ENCODE data around the gene OTC.

Gene OTC

DNA sequence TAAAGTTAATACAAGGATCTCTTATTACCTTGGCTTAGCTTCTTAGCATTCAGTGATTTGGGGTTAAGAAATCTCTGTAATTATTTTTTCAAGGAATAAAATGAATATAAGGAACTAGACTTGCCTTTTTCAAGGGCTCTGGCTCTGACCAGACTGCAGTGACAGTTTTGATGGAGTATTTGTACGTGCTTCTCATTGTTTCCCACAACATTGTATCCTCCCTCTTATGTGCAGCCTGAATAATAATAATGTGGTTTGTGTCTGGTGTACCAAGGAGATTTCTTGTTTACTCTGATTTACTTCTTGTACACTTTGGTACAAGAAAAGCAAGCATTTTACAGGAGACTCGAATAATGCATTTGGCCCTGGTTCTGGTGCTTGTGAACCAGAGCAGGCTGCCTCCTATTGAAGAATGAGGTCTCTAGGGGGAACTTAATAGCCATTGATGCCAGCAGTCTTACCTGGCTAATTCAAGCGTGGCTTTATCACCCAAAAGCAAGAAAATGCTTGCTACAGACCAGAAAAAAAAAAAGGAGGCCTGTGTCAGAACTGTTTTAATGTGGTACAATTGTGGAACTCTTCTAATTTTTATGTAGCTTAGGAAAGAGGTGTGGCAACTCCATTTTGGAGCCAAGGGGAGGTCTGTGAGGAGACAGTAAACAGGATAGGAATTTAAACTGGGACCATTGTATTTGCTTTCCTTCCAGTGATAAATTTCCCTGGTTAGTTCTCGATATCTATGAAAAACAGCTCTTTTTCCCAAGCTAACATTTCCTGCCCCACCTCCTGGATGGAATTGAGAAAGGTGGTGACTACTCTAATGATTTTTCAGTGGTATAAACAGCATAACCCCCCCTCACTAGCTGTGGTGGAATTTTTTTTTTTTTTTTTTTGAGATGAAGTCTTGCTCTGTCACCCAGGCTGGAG is 5.6 kb downstream of the OTC start:
- DNase-seq, result no peak

DNA sequence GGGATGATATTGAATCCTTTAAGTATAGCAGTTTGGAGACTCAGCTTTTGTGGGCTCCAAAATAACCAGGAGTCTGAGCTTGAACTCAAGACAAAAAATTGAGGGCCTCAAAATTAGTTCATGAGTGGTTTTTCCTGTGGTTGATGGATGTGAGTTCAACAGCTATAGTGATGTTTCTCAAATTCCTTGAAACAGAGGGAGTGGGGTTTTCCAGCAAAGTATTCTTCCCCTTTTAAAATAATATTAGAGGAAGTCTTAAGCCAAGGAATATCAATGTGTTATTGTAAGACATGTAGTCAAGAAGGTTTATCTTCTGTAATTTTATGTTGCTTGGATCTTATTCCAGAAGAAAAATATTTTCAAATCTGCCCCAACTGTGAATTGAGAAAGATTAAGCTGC is 10.6 kb downstream of the OTC start:
- DNase-seq, result no peak

- no peak for DNase-seq
Observed at GRCh38 chrX:38365954-38366353, 13.6 kb downstream of the OTC start.

GRCh38 chrX:38368774-38369173 is 16.4 kb downstream of the OTC start:
- no peak for DNase-seq

GRCh38 chrX:38371641-38372040 is 19.2 kb downstream of the OTC start:
- no peak for DNase-seq

- no peak for DNase-seq
Observed at GRCh38 chrX:38374431-38374830, 22.0 kb downstream of the OTC start.

DNA sequence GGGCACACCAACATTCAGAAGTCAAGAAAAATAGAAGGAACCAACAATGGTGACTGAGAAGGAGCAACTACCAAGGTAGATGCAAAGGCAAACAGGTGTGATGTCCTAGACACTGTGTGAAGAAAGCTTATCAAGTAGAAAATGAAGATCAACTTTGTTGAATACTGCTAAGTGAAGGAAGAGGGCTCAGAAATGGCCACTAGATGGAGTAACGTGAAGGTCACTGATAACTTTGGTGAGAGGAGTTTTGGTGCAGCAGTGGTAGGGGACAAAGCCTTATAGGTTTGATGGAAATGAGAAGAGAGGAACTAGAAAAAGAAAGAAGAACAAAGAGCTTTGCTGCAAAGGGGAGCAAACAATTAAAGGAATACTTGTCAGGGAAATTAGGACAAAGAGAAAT is 23.5 kb downstream of the OTC start:
- DNase-seq, result peak; percentile 22

DNA sequence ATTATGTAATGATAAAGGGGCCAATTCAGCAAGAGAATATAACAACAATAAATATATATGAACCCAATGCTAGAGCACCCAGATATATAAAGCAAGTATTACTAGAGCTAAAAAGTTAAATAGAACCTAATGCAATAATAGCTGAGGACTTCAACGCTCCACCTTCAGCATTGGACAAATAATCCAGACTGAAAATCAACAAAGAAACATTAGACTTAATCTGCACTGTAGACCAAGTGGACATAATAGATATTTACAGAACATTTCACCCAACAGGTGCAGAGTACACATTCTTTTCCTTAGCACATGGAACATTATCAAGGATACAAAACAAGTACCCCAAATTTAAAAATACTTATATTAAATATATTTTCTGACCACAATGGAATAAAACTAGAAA is 24.3 kb downstream of the OTC start:
- DNase-seq, result no peak

DNA sequence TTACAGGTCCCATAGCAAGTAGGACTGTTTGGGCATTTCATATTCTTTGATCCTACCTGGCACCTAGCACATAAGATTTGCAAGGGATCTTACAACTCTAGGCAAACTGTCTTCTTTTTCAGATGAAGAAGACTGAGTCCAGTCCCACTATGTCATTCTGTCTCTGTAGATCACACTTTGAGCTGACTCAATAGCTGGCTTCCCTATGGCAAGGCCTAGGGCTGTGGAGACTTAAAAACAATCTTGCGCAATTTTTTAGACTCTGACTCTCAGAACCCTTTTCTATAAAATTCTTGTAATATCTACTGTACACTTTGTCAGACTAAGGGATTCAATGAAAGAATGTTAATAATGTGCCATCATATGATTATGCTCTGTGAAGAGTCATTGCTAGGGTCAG is 26.7 kb downstream of the OTC start:
- no peak for DNase-seq

- no peak for DNase-seq
Observed at GRCh38 chrX:38382663-38383062, 30.3 kb downstream of the OTC start.

GRCh38 chrX:38400389-38400910 is 48.0 kb downstream of the OTC start:
- no peak for DNase-seq

DNA sequence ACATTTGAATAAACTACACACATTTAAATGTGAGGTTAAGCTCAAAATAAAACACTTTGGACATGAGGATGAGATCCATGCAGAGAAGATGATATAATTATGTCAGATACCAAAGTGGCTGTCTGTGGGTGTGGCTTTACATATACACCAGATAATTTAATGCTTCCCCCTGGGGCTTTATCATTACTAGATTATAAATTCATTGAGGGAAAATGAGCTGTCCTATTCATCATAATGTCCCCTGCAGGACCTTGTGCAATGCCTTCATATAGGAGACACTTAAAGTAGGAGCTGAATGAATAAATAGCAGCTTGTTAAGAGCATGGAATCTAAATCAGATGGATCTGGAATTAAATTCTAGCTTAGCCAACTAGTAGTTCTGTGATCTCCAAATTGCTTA is 49.7 kb downstream of the OTC start:
- no peak for DNase-seq

- DNase-seq, result no peak
Observed at GRCh38 chrX:38403834-38404233, 51.4 kb downstream of the OTC start.

DNA sequence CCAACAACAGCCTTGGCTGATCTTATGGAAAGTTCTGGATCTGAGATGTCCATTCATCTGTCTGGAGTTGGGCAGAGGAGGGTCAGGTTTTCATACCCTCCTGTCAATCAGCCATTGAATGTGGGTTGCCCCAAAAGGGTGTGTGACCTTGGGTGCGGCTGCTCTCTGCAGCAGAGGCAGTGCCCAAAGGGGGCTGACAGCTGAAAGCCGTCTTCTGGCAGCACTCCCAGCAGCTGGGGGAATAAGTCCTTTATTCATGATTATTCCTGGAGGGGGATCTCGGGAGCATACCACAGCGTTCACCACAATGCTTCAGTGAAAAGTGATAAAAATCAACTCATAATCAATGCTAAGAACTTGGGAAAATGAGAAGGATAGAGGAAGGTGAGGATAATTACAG is 54.7 kb downstream of the OTC start:
- no peak for DNase-seq

GRCh38 chrX:38409289-38409688 is 56.9 kb downstream of the OTC start:
- no peak for DNase-seq

DNA sequence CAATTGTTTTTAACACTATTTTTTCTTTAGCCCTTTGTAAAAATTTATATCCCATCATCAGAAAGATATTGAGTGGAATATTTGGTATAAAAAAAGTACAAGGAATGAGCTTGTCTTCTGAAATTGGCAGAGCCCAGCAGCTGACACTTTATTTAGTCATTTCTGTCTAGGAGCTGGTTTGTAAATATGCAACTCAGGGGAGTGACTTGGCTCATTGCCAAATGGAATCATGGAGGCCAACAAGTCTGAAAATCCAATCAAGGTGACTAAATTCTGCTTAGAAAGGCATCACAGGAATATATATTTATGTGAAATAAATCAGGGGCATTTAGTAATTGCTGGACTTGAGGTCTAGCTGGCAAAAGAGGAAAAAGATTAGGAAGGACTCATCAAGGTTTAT is 74.4 kb downstream of the OTC start:
- DNase-seq, result no peak

DNA sequence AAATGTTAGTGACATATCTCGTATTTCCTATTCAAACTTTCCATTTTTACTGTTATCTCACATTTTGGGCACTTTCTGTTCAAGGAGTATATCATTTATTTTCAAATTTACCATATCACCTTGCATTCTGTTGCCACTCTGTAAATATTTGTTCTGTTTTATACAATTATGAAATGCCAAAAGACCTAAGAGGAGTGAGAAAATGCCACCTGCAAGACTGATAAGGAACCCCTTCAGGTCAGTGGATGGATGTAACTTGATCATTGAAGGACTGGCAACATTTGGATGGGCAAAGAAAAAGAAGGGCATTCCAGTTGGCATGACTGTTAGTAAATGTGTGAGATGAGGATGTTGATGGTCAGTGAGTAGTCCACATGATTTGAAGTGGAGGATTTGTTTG is 79.1 kb downstream of the OTC start:
- no peak for DNase-seq

DNA sequence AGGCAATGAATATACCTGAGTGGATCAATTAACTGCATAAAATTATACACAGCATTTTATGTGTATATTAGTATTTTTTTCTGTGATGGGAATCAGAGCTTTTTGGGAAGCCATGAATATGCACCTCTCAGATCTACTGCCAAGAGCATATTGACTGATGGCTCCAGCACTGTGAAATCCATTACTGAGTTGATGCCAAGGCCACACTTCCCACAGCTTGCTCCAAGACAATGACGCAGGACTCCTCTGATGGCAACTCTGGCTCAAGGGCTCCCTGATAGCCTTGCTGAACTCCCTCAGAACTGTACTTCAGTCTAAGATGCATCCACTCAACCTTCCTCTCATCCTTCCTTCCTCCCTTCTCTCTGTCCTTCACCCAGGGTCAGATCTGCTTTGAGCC is 82.7 kb downstream of the OTC start:
- peak; percentile 27 for DNase-seq

DNA sequence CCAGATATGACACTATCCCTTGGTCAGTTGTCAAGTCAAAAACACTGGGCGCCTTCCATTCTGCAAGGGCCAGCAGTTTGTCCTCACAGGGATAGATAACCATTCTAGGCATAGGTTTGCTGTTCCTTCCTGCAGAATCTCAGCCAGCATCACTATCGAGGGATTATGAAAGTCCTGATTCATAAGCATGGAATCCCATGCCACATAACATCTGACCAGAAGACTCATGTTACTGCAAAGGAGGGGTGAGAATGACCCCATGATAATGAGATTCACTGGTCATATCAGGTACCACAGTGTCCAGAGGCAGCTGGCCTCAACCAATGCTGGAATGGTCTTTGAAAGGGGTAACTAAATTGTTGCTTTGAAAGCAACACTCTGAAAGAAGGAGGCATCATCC is 84.7 kb downstream of the OTC start:
- no peak for DNase-seq

DNA sequence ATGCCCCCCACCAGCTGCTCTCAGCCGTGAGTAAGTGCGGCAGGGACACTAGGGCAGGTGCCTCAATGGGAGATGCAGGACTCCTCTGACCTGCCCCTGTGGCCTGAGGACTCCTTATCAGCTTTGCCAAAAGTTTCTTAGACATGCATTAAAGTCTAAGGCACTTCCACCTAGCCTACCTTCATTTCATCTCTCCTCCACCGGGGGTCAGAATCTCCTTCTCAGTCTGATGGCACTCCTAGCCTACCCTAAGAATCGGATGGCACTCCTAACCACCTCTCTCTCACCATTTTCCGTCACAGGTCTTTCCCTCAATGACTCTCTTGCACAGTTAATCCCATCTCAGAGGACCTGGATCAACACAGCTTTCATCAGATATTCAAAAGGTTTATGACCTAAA is 85.9 kb downstream of the OTC start:
- no peak for DNase-seq

DNA sequence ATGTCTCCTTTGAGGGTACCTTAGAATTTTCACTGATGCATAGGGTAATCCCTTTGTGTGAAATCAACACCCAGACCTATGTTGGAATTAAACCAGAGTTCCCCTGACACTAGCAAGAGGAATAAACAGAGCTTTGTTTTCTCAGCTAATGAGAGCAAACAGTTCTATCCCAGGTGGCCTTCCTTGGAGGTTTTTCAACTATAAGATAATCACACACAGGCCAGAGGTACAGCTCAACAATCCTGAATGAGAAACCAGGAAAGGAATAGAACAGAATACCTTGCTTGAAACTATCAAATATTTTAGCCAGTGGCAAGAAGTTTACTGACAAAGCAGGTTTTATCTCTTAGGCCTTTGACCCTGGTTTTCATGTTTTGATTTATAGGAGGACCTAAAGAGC is 100.2 kb downstream of the OTC start:
- peak; percentile 36 for DNase-seq

DNA sequence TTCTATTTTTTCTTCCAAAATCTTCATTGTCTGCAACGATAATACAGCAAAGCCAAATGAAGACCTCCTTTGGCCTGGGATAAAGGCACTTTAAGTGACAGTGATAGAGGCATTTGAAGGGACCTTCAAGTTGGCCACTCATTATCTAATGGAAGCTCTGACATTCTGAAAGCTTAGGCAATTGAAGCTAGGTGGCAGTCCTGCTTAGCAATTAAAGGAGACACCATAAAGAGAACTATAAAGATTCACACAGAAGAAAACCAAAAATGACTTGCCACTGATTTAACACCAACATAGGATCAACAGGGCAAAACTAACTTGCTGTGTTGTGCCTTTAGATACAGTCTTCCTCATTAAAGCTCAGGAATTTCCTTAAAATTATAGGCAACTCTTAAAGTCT is 105.7 kb downstream of the OTC start:
- DNase-seq, result peak; percentile 33

GRCh38 chrX:38462257-38462656 is 109.9 kb downstream of the OTC start:
- no peak for DNase-seq

GRCh38 chrX:38465686-38466085 is 113.3 kb downstream of the OTC start:
- DNase-seq, result no peak

Data from NCI-H1092 treated with DMSO at 0.1 percent for 48 hours (cell line).